Cerebellar nuclear complex (tissue), 1 donor: ENCODE results near the gene MIPOL1.
"Not testable (repeated sequence)": the region's sequence is repeated elsewhere in the genome, so short reads cannot be mapped to it uniquely, and the experiment has no call there.

Source experiments
- DNase-seq, 2 experiments: peaks; one replicate each; lab custom pipeline; 2025; lab: John Stamatoyannopoulos, UW

MIPOL1 gene

DNA sequence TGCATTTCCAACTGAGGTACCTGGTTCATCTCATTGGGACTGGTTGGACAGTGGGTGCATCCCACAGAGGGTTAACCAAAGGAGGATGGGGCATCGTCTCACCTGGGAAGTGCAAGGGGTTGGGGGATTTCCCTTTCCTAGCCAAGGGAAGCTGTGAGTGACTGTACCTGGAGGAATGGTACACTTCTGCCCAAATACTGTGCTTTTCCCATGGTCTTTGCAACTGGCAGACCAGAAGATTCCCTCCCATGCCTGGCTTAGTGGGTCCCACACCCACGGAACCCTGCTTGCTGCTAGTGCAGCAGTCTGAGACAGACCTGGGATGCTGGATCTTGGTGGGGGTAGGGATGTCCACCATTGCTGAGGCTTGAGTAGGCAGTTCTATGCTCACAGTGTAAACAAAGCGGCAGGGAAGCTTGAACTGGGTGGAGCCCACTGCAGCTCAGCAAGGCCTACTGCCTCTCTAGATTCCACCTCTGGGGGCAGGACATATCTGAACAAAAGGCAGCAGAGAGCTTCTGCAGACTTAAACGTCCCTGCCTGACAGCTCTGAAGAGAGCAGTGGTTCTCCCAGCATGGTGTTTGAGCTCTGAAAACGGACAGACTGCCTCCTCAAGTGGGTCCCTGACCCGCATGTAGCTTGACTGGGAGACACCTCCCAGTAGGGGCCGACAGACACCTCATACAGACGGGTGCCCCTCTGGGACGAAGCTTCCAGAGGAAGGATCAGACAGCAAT lies 9.7 kb upstream of the MIPOL1 start:
- not testable (repeated sequence) for DNase-seq

GRCh38 chr14:37189733-37190132 lies 8.0 kb upstream of the MIPOL1 start:
- not testable (repeated sequence) for DNase-seq

DNA sequence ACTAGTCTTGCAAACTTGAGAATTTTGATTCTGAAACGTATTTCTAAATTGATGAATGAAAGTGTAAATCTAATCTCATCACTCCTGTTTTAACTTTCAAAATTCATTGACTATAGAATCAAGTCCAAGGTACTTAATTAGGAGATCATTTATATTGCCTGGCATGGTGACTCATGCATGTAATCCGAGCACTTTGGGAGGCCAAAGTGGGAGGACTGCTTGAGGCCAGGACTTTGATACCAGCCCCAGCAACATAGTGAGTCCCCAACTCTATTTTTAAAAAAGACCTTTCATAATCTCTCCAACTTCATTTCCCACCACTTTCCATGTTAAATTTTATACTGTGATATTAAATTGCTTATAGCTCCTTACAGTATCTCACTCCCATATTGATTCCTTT lies 3.0 kb upstream of the MIPOL1 start:
- DNase-seq = no peak

GRCh38 chr14:37195327-37195726 lies 2.4 kb upstream of the MIPOL1 start:
- no peak for DNase-seq

- no peak for DNase-seq
These were observed 925 bp upstream of the MIPOL1 start for GRCh38 chr14:37196604-37197420.

DNA sequence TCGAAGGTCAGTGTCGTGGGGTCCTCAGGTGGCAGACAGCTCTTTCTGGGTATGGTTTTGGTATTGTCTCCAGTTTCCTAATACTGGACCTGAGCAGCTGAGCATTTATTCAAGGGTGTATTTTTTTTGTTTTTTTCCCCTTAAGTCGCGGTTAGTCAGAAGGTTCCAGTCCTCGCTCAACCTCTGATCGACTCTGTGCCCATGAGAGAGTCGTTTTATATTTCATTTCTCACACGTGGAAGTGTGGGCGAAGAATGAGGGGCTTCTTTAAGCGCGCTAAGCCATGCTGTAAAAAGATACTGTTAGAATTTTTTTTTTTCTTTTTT lies 499 bp downstream of the MIPOL1 start:
- no peak for DNase-seq

GRCh38 chr14:37198907-37199306 lies 1.2 kb downstream of the MIPOL1 start:
- DNase-seq = no peak

GRCh38 chr14:37201724-37202123 lies 4.0 kb downstream of the MIPOL1 start:
- no peak for DNase-seq

DNA sequence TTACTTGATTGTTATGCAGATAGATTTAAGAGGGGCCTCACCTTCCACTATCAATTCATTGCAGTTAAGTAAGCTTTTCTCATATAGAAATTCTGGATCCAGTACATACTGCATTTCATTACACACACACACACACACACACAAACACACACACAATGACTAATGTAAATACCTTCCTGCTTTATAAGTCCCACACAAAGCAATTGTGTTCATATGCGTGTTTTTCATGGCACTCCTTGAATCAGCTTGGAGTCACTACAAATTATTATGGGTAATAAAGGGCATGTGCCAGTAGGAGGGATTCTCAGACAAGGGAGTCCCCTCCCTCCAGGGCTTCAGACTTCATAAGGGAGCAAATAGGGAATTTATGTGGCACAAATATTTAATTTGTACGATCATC lies 4.5 kb downstream of the MIPOL1 start:
- no peak for DNase-seq

GRCh38 chr14:37202812-37203211 lies 5.1 kb downstream of the MIPOL1 start:
- no peak for DNase-seq

GRCh38 chr14:37203423-37203822 lies 5.7 kb downstream of the MIPOL1 start:
- DNase-seq = no peak

- DNase-seq = not testable (repeated sequence)
These were observed 8.2 kb downstream of the MIPOL1 start for GRCh38 chr14:37205623-37206605.

- not testable (repeated sequence) for DNase-seq
These were observed 11.9 kb downstream of the MIPOL1 start for GRCh38 chr14:37209617-37210016.

GRCh38 chr14:37210448-37210847 lies 12.7 kb downstream of the MIPOL1 start:
- no peak for DNase-seq

GRCh38 chr14:37213016-37213415 lies 15.3 kb downstream of the MIPOL1 start:
- DNase-seq = no peak

GRCh38 chr14:37215345-37215744 lies 17.6 kb downstream of the MIPOL1 start:
- no peak for DNase-seq

DNA sequence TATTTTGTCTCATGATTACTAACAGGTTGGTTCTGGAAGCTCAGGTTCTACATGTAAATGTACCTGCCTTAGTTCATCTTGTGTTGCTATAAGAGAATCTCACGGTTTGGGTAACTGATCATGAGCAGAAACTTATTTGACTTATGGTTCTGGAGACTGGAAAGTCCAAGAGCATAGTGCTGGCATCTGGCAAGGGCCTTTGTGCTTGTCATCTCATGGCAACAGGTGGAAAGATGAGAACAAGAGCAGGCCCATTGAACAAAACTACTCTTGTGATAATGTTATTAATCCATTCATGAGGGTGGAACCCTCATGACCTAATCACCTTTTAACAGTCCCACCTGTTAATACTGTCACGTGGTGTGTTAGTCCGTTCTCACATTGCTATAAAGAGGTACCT lies 23.3 kb downstream of the MIPOL1 start:
- DNase-seq = no peak

DNA sequence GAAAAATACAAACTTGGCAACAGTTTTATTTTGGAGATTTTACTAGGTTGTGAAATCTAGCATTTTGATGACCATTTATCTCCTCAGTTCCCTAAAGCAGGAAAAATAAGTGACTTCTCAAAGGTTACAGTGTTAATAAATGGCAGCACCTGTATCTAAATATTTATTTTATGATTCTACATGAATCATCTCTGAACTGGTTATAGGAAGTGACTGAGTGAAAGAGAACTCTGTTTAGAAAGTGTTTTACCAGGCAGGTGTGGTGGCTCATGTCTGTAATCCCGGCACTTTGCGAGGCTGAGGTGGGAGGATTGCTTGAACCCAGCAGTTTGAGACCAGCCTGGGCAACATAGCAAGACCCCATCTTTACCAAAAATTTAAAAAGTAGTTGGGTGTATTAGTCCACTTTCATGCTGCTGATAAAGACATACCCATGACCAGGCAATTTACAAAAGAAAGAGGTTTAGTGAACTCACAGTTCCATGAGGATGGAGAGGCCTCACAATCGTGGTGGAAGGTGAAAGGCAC lies 26.3 kb downstream of the MIPOL1 start:
- DNase-seq = no peak

GRCh38 chr14:37225668-37226067 lies 27.9 kb downstream of the MIPOL1 start:
- not testable (repeated sequence) for DNase-seq

DNA sequence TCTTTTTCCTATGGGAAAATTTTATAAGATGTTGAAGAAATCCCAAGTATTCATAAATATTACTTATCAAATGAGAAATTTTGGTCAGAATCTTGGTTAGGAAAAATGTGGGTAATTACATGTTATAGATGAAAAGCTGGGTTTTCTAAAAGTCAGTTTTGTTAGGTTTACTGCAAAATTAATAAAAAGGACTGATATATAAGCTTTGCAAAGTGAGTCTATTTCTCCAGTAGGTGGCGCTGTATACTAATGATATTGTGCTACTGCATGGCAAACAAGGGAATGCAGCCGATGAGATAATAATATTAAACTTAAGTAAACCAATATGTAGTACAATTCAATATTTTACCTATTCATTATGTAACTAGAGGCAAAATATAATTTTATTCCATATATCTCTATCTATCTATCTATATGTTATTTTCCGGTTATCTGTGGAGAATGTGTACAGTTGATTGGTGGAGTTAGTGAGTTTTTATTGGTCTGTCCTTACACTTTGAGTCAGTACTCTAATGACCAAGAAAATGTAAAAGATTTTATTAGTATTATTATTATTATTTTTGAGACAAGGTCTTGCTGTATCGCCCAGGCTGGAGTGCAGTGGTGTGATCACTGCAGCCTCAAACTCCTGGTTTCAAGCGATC lies 32.9 kb downstream of the MIPOL1 start:
- no peak for DNase-seq

DNA sequence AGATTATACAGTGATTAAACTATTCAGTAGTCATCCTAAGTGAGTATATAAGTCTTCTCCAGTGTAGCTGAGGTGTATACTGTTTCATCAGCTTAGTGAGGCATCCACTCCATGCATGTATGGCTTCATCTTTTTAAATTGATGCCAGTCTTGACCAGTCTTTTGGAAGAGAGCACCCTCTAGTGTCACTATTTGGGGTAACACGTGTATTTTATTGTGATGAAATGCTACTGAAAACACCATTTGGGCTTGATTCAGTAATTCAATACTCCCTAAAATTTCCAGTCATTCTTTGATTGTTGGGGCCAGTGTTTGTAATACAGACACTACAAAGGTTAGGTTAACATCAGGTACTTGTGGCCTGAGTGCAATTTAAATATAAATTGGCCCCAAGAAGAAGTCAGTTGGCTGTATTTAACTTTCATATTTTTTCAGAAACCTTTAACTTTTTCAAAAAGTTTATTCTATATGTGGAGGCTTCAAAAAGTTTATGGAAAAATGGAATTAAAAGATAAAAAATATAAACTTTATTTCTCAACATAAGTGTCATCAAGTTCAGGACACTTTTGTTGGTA lies 35.3 kb downstream of the MIPOL1 start:
- no peak for DNase-seq
